Adrenal gland (tissue), 5 donors: ENCODE measurements around the gene C11orf68.

Source experiments
- POLR2A ChIP-seq, 2 donors: fragments of 450-650 bp; IDR thresholded peaks; one replicate each; pipeline ENCODE4 v1.6.1; 2017; ENCODE audit warnings: antibody characterized with exemption in 2 of 2, mild to moderate bottlenecking in 2 of 2, moderate library complexity in 1 of 2
- TF ChIP-seq, protein P1 (sequence below), 6 experiments: fragments of 450-650 bp in 4 of 6; fragments of 200-600 bp in 2 of 6; sonication (generic) in 1 of 6; IDR thresholded peaks; 1 replicate in 5 of 6; 2 replicates in 1 of 6; pipeline versions ENCODE4 v1.5.1 to v1.8.0; 2016 to 2021; ENCODE audit warnings: antibody characterized with exemption in 6 of 6, mild to moderate bottlenecking in 2 of 6, moderate library complexity in 1 of 6
- donor health status: DM: no; HTN: no; CAD: no.

DNA sequence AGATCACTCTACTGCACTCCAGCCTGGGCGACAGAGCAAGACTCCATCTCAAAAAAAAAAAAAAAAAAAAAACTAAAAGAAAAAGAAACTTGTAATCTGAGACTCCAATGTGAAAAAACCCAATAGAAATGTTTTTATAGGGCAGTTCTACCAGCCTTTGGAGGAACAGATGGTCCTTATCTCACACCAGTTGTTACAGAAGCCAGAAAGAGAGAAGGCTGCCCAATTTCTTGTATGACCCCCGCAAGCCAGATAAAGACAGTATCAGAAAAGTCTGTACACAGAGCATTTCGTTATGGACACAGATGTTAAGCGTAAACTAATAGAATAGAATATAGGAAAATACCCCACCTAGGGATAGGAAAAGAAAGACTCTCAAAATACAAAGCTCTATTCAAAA is 15.2 kb upstream of the C11orf68 start:
- TF ChIP-seq, protein P1, sequence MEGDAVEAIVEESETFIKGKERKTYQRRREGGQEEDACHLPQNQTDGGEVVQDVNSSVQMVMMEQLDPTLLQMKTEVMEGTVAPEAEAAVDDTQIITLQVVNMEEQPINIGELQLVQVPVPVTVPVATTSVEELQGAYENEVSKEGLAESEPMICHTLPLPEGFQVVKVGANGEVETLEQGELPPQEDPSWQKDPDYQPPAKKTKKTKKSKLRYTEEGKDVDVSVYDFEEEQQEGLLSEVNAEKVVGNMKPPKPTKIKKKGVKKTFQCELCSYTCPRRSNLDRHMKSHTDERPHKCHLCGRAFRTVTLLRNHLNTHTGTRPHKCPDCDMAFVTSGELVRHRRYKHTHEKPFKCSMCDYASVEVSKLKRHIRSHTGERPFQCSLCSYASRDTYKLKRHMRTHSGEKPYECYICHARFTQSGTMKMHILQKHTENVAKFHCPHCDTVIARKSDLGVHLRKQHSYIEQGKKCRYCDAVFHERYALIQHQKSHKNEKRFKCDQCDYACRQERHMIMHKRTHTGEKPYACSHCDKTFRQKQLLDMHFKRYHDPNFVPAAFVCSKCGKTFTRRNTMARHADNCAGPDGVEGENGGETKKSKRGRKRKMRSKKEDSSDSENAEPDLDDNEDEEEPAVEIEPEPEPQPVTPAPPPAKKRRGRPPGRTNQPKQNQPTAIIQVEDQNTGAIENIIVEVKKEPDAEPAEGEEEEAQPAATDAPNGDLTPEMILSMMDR (IDR thresholded peaks at IDR 0.05): no peak
- no peak for TF ChIP-seq POLR2A (IDR thresholded peaks at IDR 0.05)
